Measurements from ENCODE around the gene ACTR5. TPM values are rescaled to one million over a fixed set of nuclear protein-coding genes. Genes with fewer than 3 reads are reported as not detected.

The ACTR5 gene
- polyA plus RNA-seq, 1 of the 3 experiments (the other 2 are of a cell fraction), result 9.7 TPM

GRCh38 chr20:38698541-38698940, 49.7 kb upstream of the ACTR5 start (continued):
- TF ChIP-seq SIN3A (IDR thresholded peaks at IDR 0.05; ENCODE audit: borderline replicate concordance, low read depth, low read length) (no peak), RAD21 (IDR thresholded peaks at IDR 0.05; ENCODE audit: low read length) (no peak), ELF1 (IDR thresholded peaks at IDR 0.05) (no peak), YY1 (IDR thresholded peaks at IDR 0.05; ENCODE audit: low read depth) (no peak), TCF12 (IDR thresholded peaks at IDR 0.05) (no peak), ZBTB33 (IDR thresholded peaks at IDR 0.05; ENCODE audit: borderline replicate concordance, low read depth) (no peak), TEAD4 (IDR thresholded peaks at IDR 0.05; ENCODE audit: borderline replicate concordance, insufficient read depth) (no peak), POLR2AphosphoS5 (IDR thresholded peaks at IDR 0.05; ENCODE audit: low read depth, low read length) (no peak), EP300 (IDR thresholded peaks at IDR 0.05; ENCODE audit: borderline replicate concordance in 1 of 2, low read depth in 1 of 2, low read length in 1 of 2) (no peak)

GRCh38 chr20:38700141-38700540, 48.1 kb upstream of the ACTR5 start:
- WGBS (ENCODE audit: low lambda C conversion rate), result 23% methylated on average over 4 of the region's 4 CpGs
- Histone ChIP-seq H3K4me1 (ENCODE audit: control insufficient read depth in 1 of 2, insufficient read depth in 2 of 2, low read depth in 1 of 2, low read length in 1 of 2) (no peaks in the 10 kb centered on the region), H3K36me3 (replicated peaks in 1 of 2; ENCODE audit: control insufficient read depth in 1 of 2, insufficient read depth in 2 of 2, low read length in 1 of 2) (no peaks in the 10 kb centered on the region), H4K20me1 (ENCODE audit: insufficient read depth) (no peaks in the 10 kb centered on the region), H2AFZ (ENCODE audit: low read depth) (no peak overlapping the region), H3K9me3 (no peaks in the 10 kb centered on the region), H3K4me3 (ENCODE audit: low read depth in 2 of 2, low read length in 1 of 2) (no peak overlapping the region), H3K27me3 (ENCODE audit: insufficient read depth) (peaks cover 23% of the 10 kb centered on the region; the same call in 1 of the 2 replicates), H3K9ac (no peak overlapping the region), H3F3A (replicated peaks; ENCODE audit: insufficient read depth) (no peaks in the 10 kb centered on the region), H3K4me2 (no peak overlapping the region), H3K27ac (ENCODE audit: low read depth in 2 of 2, low read length in 1 of 2) (no peak overlapping the region), H3K79me2 (ENCODE audit: insufficient read depth) (no peaks in the 10 kb centered on the region), H3K9me2 (no peaks in the 10 kb centered on the region)
- TF ChIP-seq RXRA (IDR thresholded peaks at IDR 0.05; ENCODE audit: borderline replicate concordance, low read depth) (no peak), TAF1 (IDR thresholded peaks at IDR 0.05; ENCODE audit: borderline replicate concordance, low read depth, low read length) (no peak), RAD21 (IDR thresholded peaks at IDR 0.05; ENCODE audit: low read length) (no peak), NRF1 (IDR thresholded peaks at IDR 0.05; ENCODE audit: low read depth, low read length) (no peak), GABPA (IDR thresholded peaks at IDR 0.05; ENCODE audit: low read depth) (no peak), EP300 (IDR thresholded peaks at IDR 0.05; ENCODE audit: borderline replicate concordance in 1 of 2, low read depth in 1 of 2, low read length in 1 of 2) (no peak), FOXJ3 (CRISPR knock-in tag; IDR thresholded peaks at IDR 0.05) (no peak)
- no peak for DNase-seq
- POLR2A ChIA-PET, result no interaction called here
- CTCF ChIA-PET, result interaction anchor here (1.6 to 2.7 kb wide), 3 partner anchors 9 to 26 kb away, joined by 4 to 8 read pairs (median 4); no protein-coding TSS in a partner anchor

- 40% methylated on average over 3 of the region's 3 CpGs for WGBS (ENCODE audit: low lambda C conversion rate)
- DNase-seq, result no peak
Measured at GRCh38 chr20:38700926-38701325, 47.3 kb upstream of the ACTR5 start.

More at GRCh38 chr20:38700926-38701325, 47.3 kb upstream of the ACTR5 start:
- H3K27ac ChIP-seq (ENCODE audit: low read depth in 2 of 2, low read length in 1 of 2), result no peak overlapping the region
- ChIA-PET CTCF (interaction anchor here (1.2 to 1.6 kb wide), 2 partner anchors 10 to 25 kb away, joined by 3 to 4 read pairs; no protein-coding TSS in a partner anchor), POLR2A (no interaction called here)
- no peak overlapping the region for H3K4me2 ChIP-seq
- H3K36me3 ChIP-seq (replicated peaks in 1 of 2; ENCODE audit: control insufficient read depth in 1 of 2, insufficient read depth in 2 of 2, low read length in 1 of 2), result no peaks in the 10 kb centered on the region
- TF ChIP-seq ZBTB33 (IDR thresholded peaks at IDR 0.05; ENCODE audit: borderline replicate concordance, low read depth) (no peak), MEF2A (IDR thresholded peaks at IDR 0.05; ENCODE audit: borderline replicate concordance, low read depth) (no peak), EP300 (IDR thresholded peaks at IDR 0.05; ENCODE audit: borderline replicate concordance in 1 of 2, low read depth in 1 of 2, low read length in 1 of 2) (no peak), RCOR1 (IDR thresholded peaks at IDR 0.05; ENCODE audit: low read length) (no peak), TAF1 (IDR thresholded peaks at IDR 0.05; ENCODE audit: borderline replicate concordance, low read depth, low read length) (no peak), MAX (IDR thresholded peaks at IDR 0.05; ENCODE audit: low read depth) (no peak), GABPA (IDR thresholded peaks at IDR 0.05; ENCODE audit: low read depth) (no peak), ELF1 (IDR thresholded peaks at IDR 0.05) (no peak), RFX5 (IDR thresholded peaks at IDR 0.05; ENCODE audit: low read length) (no peak), RXRA (IDR thresholded peaks at IDR 0.05; ENCODE audit: borderline replicate concordance, low read depth) (no peak)
- no peaks in the 10 kb centered on the region for H3K9me2 ChIP-seq
- no peak overlapping the region for H2AFZ ChIP-seq (ENCODE audit: low read depth)
- no peaks in the 10 kb centered on the region for H3F3A ChIP-seq (replicated peaks; ENCODE audit: insufficient read depth)
- H3K9me3 ChIP-seq, result no peaks in the 10 kb centered on the region
- H3K9ac ChIP-seq, result no peak overlapping the region
- H4K20me1 ChIP-seq (ENCODE audit: insufficient read depth), result no peaks in the 10 kb centered on the region
- no peaks in the 10 kb centered on the region for H3K4me1 ChIP-seq (ENCODE audit: control insufficient read depth in 1 of 2, insufficient read depth in 2 of 2, low read depth in 1 of 2, low read length in 1 of 2)
- peaks cover 23% of the 10 kb centered on the region; the same call in 1 of the 2 replicates for H3K27me3 ChIP-seq (ENCODE audit: insufficient read depth)
- H3K4me3 ChIP-seq (ENCODE audit: low read depth in 2 of 2, low read length in 1 of 2), result no peak overlapping the region
- no peaks in the 10 kb centered on the region for H3K79me2 ChIP-seq (ENCODE audit: insufficient read depth)

Data from SK-N-SH (cell line).